HL-60/S4 (cell line): ENCODE measurements around the gene FCGR1A.
"Not testable (repeated sequence)": the region's sequence is repeated elsewhere in the genome, so short reads cannot be mapped to it uniquely, and the experiment has no call there.

Experiments used
- in situ Hi-C: fragments of 300-500 bp; cut with MboI; formaldehyde crosslinking; loops from 2 replicates; pipeline ENCODE4 v1.14.3; 2022; ENCODE audit warnings: low sequenced_read_pairs

Gene FCGR1A

GRCh38 chr1:149775510-149776147 lies 6.9 kb upstream of the FCGR1A start:
- in situ Hi-C loops = not testable (repeated sequence)

- in situ Hi-C loops = not testable (repeated sequence)
Observed at GRCh38 chr1:149777084-149777483, 5.4 kb upstream of the FCGR1A start.

GRCh38 chr1:149778313-149778712 lies 4.2 kb upstream of the FCGR1A start:
- in situ Hi-C loops = not testable (repeated sequence)

GRCh38 chr1:149781413-149781984 lies 995 bp upstream of the FCGR1A start:
- in situ Hi-C loops = not testable (repeated sequence)

- in situ Hi-C loops = not testable (repeated sequence)
Observed at GRCh38 chr1:149783289-149783688, 795 bp downstream of the FCGR1A start.

GRCh38 chr1:149783868-149784267 lies 1.4 kb downstream of the FCGR1A start:
- in situ Hi-C loops = not testable (repeated sequence)

- in situ Hi-C loops = not testable (repeated sequence)
Observed at GRCh38 chr1:149787688-149788451, 5.4 kb downstream of the FCGR1A start.

GRCh38 chr1:149792502-149792901 lies 10.0 kb downstream of the FCGR1A start:
- in situ Hi-C loops = not testable (repeated sequence)

- in situ Hi-C loops = not testable (repeated sequence)
Observed at GRCh38 chr1:149792912-149793515, 10.5 kb downstream of the FCGR1A start.

- in situ Hi-C loops = not testable (repeated sequence)
Observed at GRCh38 chr1:149793885-149794284, 11.4 kb downstream of the FCGR1A start.

GRCh38 chr1:149801628-149802027 lies 19.1 kb downstream of the FCGR1A start:
- in situ Hi-C loops = not testable (repeated sequence)

- in situ Hi-C loops = not testable (repeated sequence)
Observed at GRCh38 chr1:149804417-149805080, 22.1 kb downstream of the FCGR1A start.

GRCh38 chr1:149810697-149811405 lies 28.4 kb downstream of the FCGR1A start:
- in situ Hi-C loops = not testable (repeated sequence)

- in situ Hi-C loops = not testable (repeated sequence)
Observed at GRCh38 chr1:149811514-149811889, 29.0 kb downstream of the FCGR1A start.

GRCh38 chr1:149811890-149812829 lies 29.7 kb downstream of the FCGR1A start:
- in situ Hi-C loops = not testable (repeated sequence)

GRCh38 chr1:149812893-149813801 lies 30.7 kb downstream of the FCGR1A start:
- in situ Hi-C loops = not testable (repeated sequence)

GRCh38 chr1:149820387-149820786 lies 37.9 kb downstream of the FCGR1A start:
- in situ Hi-C loops = not testable (repeated sequence)

- in situ Hi-C loops = not testable (repeated sequence)
Observed at GRCh38 chr1:149826555-149826954, 44.1 kb downstream of the FCGR1A start.
